ENCODE measurements around the gene MAPK8. TPM values are rescaled to one million over a fixed set of nuclear protein-coding genes. Genes with fewer than 3 reads are reported as not detected.

Gene MAPK8
- total and polyA plus RNA-seq, 9 of the 15 experiments (the other 6 are each of a cell fraction or from before 2014, with no cell fraction given) = 6.4 to 159 (median 71.0) TPM

DNA sequence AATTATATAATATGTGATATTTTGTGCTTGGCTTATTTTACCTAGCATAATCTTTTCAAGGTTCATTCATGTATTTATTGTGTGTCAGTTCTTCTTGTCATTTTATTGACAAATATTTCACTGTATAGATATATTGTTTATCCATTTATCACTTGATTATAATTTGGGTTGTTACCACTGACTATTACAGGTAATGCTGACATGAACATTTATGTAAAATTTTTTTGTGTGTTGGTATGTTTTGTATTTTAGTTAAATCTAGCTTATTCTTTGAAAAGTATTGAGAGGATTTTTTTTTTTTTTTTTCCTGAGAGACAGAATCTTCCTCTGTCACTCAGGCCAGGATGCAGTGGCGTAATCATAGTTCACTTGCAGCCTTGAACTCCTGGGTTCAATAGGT is 107.7 kb downstream of the MAPK8 start (continued):
- TF ChIP-seq, protein P1, sequence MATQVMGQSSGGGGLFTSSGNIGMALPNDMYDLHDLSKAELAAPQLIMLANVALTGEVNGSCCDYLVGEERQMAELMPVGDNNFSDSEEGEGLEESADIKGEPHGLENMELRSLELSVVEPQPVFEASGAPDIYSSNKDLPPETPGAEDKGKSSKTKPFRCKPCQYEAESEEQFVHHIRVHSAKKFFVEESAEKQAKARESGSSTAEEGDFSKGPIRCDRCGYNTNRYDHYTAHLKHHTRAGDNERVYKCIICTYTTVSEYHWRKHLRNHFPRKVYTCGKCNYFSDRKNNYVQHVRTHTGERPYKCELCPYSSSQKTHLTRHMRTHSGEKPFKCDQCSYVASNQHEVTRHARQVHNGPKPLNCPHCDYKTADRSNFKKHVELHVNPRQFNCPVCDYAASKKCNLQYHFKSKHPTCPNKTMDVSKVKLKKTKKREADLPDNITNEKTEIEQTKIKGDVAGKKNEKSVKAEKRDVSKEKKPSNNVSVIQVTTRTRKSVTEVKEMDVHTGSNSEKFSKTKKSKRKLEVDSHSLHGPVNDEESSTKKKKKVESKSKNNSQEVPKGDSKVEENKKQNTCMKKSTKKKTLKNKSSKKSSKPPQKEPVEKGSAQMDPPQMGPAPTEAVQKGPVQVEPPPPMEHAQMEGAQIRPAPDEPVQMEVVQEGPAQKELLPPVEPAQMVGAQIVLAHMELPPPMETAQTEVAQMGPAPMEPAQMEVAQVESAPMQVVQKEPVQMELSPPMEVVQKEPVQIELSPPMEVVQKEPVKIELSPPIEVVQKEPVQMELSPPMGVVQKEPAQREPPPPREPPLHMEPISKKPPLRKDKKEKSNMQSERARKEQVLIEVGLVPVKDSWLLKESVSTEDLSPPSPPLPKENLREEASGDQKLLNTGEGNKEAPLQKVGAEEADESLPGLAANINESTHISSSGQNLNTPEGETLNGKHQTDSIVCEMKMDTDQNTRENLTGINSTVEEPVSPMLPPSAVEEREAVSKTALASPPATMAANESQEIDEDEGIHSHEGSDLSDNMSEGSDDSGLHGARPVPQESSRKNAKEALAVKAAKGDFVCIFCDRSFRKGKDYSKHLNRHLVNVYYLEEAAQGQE (IDR thresholded peaks at IDR 0.05; ENCODE audit: borderline replicate concordance) = no peak
- TF ChIP-seq, protein P1 (CRISPR knock-in tag; IDR thresholded peaks at IDR 0.05; ENCODE audit: low read depth) = no peak
- TF ChIP-seq FOXJ3 (CRISPR knock-in tag; IDR thresholded peaks at IDR 0.05) (no peak), ZBTB8A (IDR thresholded peaks at IDR 0.05; ENCODE audit: partially characterized antibody) (peak; percentile 21), ZNF316 (IDR thresholded peaks at IDR 0.05) (peak; percentile 84), CHCHD3 (CRISPR knock-in tag; IDR thresholded peaks at IDR 0.05) (no peak)

All from K562 (cell line).